Glutamatergic neuron (in vitro differentiated cells): ENCODE data around the gene SLAMF9. TPM values are rescaled to one million over a fixed set of nuclear protein-coding genes. Genes with fewer than 3 reads are reported as not detected.

ENCODE experiments used
- DNase-seq: peaks from one replicate; pipeline ENCODE4 v3.0.0; 2022
- H3K27ac Mint-ChIP-seq: one replicate; pipeline ENCODE4 v1.8.0; 2020; ENCODE audit warnings: mild to moderate bottlenecking, mixed read lengths, inconsistent platforms; ENCODE audit not compliant: unreplicated experiment
- H3K27me3 Mint-ChIP-seq: one replicate; pipeline ENCODE4 v1.8.0; 2020; ENCODE audit warnings: mild to moderate bottlenecking, moderate library complexity, mixed read lengths, inconsistent platforms; ENCODE audit not compliant: unreplicated experiment
- H3K36me3 Mint-ChIP-seq: one replicate; pipeline ENCODE4 v1.8.0; 2020; ENCODE audit warnings: mild to moderate bottlenecking, mixed read lengths, inconsistent platforms; ENCODE audit not compliant: unreplicated experiment
- H3K4me1 Mint-ChIP-seq: one replicate; pipeline ENCODE4 v1.8.0; 2020; ENCODE audit warnings: mild to moderate bottlenecking, low read depth, mixed read lengths, inconsistent platforms; ENCODE audit not compliant: unreplicated experiment
- H3K4me3 Mint-ChIP-seq: one replicate; pipeline ENCODE4 v1.8.0; 2020; ENCODE audit warnings: mild to moderate bottlenecking, mixed read lengths, inconsistent platforms; ENCODE audit not compliant: unreplicated experiment
- H3K9me3 Mint-ChIP-seq: one replicate; pipeline ENCODE4 v1.8.0; 2020; ENCODE audit warnings: mild to moderate bottlenecking, moderate library complexity, mixed read lengths, inconsistent platforms; ENCODE audit not compliant: unreplicated experiment
- total RNA-seq: library from RNA; stranded (reverse); fragmentation: NEBNext Ultra II Directional; extraction: Animal tissue kit (Norgen Biotek cat#: 25700); gene quantifications from one replicate; pipeline ENCODE4 v1.2.1, GENCODE V29; 2021; ENCODE audit not compliant: unreplicated experiment
- TF ChIP-seq, protein P1 (sequence below): fragments of 200-600 bp; sonication (generic); IDR thresholded peaks from one replicate; pipeline ENCODE4 v1.5.0; 2021; ENCODE audit not compliant: partially characterized antibody, unreplicated experiment

The SLAMF9 gene
- total RNA-seq, 1 donor from 2014 or later = not detected

GRCh38 chr1:159935719-159936272 lies 18.2 kb downstream of the SLAMF9 start:
- no peak overlapping the region for H3K4me3 Mint-ChIP-seq
- peaks cover 4% of the 10 kb centered on the region for H3K27me3 Mint-ChIP-seq
- H3K27ac Mint-ChIP-seq = no peak overlapping the region
- H3K4me1 Mint-ChIP-seq = peaks cover 14% of the 10 kb centered on the region
- DNase-seq = no peak
- H3K9me3 Mint-ChIP-seq = peaks cover 12% of the 10 kb centered on the region
- H3K36me3 Mint-ChIP-seq = peaks cover 5% of the 10 kb centered on the region
- TF ChIP-seq, protein P1, sequence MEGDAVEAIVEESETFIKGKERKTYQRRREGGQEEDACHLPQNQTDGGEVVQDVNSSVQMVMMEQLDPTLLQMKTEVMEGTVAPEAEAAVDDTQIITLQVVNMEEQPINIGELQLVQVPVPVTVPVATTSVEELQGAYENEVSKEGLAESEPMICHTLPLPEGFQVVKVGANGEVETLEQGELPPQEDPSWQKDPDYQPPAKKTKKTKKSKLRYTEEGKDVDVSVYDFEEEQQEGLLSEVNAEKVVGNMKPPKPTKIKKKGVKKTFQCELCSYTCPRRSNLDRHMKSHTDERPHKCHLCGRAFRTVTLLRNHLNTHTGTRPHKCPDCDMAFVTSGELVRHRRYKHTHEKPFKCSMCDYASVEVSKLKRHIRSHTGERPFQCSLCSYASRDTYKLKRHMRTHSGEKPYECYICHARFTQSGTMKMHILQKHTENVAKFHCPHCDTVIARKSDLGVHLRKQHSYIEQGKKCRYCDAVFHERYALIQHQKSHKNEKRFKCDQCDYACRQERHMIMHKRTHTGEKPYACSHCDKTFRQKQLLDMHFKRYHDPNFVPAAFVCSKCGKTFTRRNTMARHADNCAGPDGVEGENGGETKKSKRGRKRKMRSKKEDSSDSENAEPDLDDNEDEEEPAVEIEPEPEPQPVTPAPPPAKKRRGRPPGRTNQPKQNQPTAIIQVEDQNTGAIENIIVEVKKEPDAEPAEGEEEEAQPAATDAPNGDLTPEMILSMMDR = no peak

DNA sequence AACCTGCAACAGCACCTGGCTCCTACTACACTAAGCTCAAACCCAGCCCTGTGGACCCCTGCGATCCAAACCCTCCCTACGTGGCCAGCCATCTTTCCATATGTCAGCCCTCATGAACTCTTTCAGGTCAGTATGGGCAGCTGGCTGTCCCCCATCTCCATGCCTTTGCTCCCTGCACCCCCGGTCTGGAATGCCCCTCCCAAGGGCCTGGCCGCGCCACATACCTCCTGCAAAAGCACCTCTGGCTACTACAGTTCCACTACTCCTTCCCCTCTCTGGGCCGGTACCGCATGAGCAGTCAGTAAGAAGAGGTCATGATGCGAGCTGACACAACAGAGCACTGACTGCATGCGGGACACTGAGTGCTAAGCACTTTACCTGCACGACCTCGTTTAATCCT lies 18.7 kb downstream of the SLAMF9 start:
- Mint-ChIP-seq H3K27ac (no peak overlapping the region), H3K4me1 (peaks cover 12% of the 10 kb centered on the region), H3K36me3 (peaks cover 5% of the 10 kb centered on the region), H3K27me3 (peaks cover 4% of the 10 kb centered on the region), H3K9me3 (peaks cover 12% of the 10 kb centered on the region), H3K4me3 (no peak overlapping the region)
- no peak for DNase-seq
- TF ChIP-seq, protein P1 = no peak

- Mint-ChIP-seq H3K36me3 (peaks cover 5% of the 10 kb centered on the region), H3K4me3 (no peak overlapping the region), H3K27ac (no peak overlapping the region), H3K4me1 (peaks cover 10% of the 10 kb centered on the region), H3K9me3 (peaks cover 12% of the 10 kb centered on the region), H3K27me3 (peaks cover 4% of the 10 kb centered on the region)
- TF ChIP-seq, protein P1 = no peak
- no peak for DNase-seq
These were observed 19.6 kb downstream of the SLAMF9 start for GRCh38 chr1:159934136-159935039.

GRCh38 chr1:159933347-159933746 lies 20.7 kb downstream of the SLAMF9 start:
- no peak for DNase-seq
- Mint-ChIP-seq H3K9me3 (peaks cover 9% of the 10 kb centered on the region), H3K27me3 (no peaks in the 10 kb centered on the region), H3K4me1 (peaks cover 15% of the 10 kb centered on the region), H3K4me3 (no peak overlapping the region), H3K27ac (no peak overlapping the region), H3K36me3 (peaks cover 10% of the 10 kb centered on the region)
- TF ChIP-seq, protein P1 = no peak
